GM21528 (cell line): ENCODE measurements around the gene CLPTM1L.
"Not testable (repeated sequence)": the region's sequence is repeated elsewhere in the genome, so short reads cannot be mapped to it uniquely, and the experiment has no call there.

Experiments used
- ATAC-seq: cut with Tn5 transposase; IDR thresholded peaks from one replicate; pipeline ENCODE4 v1.9.1; 2021; ENCODE audit warnings: mild to moderate bottlenecking, moderate library complexity; ENCODE audit not compliant: unreplicated experiment, low FRiP score

The CLPTM1L gene

DNA sequence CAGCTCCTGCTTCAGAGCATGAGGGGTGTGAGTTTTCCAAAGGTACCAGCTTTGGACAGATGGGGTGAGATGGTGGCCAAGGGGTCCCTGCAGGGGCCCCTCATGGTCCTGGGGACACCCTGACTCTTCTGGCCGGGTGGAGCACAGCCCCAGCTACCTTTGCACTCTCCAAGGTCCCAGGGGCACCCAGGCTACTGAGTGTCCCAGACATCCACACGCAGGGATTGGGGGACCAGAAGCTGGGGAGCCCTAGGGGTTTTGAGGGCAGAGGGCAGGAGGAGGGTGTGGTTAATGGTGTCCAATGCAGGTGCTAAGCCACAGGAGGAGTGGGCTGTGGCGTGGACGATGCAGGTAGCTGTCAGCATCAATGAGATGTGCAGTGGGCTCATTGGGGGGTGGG lies 16.0 kb upstream of the CLPTM1L start:
- ATAC-seq: no peak

DNA sequence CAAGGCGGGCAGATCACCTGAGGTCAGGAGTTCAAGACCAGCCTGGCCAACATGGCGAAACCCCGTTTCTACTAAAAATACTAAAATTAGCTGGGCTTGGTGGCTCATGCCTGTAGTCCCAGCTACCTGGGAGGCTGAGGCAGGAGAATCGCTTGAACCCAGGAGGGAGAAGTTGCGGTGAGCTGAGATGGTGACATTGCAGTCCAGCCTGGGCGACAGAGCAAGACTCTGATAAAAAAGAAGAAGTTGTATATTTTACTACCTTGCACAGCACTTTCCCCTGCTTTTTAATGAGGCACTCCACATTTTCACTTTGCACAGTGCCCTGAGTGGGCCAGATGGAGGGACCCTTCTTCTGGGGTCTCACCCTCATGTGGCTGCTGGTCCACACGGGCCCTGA lies 15.5 kb upstream of the CLPTM1L start:
- ATAC-seq: not testable (repeated sequence)

DNA sequence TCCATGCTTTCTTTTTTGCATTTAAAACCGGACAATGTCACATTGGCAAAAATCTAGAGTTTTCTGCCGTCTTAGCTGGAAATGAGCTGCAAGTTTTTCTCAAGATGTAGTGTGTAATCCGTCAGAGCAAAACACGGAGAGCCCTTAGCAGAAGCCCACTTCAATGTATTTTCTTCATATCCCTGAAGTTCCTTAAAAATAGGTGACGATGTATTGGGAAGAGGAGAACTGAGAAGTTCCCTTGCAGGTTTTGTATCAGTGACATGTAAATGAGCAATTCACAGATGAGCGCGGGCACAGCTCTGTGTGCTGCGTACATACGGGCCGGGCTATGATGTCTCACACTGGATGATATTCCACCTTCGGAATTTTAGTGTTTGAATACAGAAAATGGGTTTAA lies 14.8 kb upstream of the CLPTM1L start:
- ATAC-seq: no peak

DNA sequence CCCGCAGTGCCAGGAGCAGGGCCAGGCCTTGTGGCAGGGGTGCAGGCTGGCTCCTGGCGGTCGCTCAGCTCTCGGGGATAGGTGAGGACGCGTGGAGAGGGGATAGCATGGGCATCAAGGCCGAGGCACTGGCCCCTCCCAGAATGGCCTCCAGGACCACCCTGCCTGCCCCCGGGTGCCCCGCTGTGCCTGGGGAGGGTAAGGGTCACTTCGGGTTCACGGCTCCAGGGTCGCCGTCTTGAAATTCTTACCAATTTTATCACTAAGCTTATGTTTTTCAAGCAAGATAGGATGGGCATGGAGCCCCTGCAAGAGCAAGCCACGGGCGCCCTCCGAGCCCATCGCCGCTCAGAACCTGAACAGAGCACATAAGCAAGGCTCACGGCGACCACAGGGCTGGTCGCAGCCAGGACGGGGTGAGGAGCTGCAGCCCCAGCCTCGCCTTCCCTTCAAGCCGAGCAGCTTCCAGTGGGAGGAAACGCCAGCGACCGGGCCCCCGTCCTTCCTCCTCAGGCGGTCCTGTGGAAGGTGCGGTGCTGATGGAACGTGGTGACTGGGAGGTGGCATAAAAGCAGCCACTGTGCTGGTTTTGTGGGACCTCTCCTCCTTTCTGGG lies 14.2 kb upstream of the CLPTM1L start:
- ATAC-seq: no peak

DNA sequence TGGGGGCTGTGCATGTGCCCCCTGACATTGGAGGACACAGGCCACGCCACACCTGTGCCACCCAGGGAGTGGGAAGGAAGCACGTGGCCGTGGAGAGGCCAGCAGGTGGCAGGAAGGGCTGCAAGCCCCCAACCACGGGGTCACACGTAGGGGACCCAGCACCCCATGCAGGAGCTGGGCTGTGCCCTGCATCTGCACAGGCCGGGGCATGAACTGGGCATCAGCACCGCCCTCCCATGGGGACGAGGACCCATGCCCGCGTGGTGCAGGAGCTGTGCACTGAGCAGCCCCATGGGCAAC lies 13.8 kb upstream of the CLPTM1L start:
- ATAC-seq: no peak

DNA sequence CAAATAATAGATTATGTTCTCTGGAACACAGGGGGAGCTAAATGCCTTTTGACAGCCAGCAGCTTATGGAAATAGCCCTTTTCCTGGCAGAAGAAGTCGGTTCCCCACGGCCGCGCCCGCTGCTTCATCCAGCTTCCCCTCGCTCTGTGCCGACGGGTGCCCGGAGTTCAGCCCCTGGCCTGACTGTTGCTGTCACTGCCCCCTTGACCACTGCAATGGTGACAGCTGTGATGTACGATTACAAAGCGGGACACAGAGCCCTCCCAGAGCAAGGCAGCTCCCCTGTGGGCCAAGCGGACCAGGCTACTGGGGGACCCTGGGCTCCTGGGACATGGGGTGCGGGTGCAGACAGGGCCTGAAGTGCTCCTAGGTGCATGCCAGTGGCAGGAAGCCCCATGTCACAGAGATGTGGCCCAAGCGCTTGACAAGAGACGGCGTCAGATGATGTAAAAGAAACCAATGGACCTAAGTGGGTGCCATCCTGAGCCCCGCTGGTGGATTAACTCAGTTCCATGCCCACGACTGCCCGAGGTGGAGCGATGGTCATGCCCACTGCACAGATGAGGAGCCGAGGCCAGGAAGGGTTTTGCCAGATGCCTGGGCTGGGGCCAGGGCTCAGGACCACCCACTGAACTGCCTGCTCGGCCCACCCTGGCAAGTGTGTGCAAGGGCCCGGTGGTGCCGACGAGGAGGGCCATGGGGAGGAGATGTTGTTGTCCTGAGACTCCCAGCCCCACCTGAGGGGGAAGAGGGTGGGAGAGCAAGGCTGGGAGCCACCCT lies 13.2 kb upstream of the CLPTM1L start:
- ATAC-seq: no peak

DNA sequence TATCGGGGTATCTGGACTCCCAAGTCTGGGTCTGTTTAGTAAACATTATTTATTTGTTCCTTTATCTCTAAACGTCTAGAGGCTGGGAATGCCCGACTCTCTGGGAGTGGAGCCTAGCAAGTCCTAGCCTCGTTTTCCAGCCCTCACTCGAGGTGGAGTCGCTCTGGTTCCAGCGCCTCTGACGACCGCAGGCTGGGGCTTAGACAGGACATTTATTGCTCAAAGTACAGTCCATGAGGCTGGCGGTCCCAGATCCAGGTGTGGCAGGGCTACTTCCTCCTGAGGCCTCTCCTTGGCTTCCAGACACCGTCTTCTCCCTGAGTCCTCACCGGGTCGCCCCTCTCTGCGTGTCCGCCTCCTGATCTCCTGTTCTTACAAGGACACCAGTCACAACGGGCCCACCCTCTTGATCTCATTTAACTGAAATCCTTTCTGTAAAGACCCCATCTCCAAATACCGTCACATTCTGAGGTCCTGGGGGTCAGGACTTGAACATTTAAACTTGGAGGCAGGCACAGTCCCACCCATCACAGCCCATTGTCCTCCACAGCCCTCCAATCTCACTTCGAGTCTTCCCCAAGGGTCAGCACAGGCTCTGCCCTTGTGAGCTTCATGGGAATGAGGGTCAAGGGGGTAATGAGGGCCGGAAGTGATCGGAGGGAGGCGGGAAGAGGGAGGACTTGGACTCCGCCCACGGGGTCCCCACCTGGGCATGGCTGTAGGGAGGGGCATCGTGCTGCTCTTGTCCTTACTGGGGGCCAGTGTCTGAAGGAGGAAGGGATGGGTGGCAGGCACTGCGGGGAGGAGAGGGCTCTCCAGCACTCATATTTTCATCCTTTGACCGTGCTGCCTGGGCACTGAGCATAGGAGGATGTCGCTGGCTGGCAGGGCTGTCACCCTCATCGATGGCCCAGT lies 12.2 kb upstream of the CLPTM1L start:
- ATAC-seq: no peak

DNA sequence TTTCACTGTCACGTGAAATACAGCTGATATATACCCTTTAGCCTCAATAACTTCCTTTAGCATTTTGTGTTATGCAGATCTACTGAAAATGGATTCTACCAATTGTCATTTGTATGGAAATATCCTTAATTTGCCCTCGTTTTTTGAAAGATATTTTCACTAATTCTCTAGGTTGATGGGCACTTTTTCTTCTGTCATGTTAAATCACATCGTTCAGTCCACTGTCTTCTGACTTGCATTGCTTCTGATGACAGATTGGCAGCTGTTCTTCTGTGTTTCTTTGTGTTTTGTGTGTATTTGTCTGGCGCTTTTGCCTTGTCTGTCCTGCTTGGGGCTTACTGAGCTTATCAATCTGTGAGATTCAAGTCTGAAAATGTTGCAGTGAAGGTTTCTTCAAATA lies 9.7 kb upstream of the CLPTM1L start:
- no peak for ATAC-seq

DNA sequence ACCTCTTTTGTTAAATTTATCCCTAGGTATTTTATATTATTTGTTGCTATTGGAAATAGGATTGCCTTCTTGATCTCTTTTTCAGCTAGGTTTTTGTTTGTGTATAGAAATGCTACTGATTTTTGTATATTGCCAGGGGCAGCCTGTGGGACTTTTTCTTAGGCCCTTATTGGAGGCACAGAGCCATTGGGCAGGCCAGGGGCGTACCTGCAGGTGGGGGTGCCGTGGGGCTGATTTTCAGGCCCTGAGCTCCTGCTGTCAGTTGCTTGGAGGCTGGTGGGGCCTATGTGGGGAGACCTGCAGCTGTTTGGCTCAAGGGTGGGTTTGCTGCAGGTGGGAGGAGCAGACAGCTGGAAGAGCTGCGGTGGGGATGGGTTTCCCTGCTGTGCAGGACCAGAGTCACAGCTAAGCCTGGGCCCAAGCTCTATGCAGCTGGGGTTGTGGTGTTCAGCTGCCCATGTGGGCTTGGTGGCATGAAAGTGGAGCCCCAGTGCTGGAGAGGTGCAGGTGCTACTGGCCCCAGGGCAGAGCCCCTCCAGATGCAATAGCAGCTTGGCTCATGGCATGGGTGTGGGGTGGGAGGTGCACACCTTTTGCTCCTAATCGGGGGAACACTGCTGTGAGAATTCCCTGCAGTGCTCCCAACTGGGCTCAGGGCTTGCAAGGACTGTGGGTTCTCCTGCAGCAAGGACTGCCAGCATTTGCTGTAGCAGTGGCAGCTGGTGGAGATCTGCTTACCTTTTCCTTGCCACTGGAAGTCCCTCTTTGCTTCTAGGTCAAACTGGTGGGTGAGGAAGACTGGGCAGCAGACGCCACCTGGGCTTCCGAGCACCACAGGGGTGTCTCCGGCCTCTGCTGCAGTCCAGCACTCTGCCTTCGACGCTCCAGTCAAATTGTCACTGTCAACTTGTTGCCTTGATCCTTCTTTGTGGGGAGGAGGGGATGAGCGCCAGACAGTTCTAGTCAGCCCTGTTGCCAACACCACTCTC lies 7.6 kb upstream of the CLPTM1L start:
- no peak for ATAC-seq

DNA sequence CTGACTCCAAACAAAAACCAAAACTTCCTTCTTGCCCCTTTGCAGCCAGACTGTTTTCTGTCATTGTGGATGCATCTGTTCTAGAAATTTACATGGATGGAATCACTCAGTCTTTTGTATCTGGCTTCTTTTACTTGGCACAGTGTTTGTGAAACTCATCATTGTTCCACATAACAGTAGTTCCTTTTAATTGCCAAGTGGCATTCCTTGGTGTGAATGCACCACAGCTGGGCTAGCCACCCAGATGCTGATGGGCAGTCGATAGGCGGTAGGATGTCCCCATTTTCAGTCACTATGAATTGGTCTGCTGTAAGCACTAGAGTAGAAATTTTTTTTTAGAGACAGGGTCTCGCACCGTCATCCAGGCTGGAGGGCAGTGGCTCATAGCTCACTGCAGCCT lies 6.3 kb upstream of the CLPTM1L start:
- ATAC-seq: no peak

DNA sequence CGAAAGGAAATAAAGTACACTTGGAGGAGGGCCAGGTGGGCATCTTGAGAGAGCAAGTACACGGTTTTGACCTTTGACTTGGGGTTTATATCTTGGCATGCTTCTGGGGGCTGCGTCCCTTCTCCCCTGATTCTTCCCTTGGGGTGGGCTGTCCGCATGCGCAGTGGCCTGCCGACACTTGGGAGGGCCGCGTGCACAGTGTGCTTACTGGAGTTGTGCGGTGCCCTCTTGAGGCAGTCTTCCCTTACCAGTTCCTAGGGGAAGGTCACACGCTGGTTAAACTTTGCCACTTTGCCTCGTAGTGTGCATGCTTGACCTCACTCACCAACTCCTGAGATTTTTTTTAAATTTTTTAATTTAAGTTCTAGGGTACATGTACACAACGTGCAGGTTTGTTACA lies 4.3 kb upstream of the CLPTM1L start:
- ATAC-seq: no peak

DNA sequence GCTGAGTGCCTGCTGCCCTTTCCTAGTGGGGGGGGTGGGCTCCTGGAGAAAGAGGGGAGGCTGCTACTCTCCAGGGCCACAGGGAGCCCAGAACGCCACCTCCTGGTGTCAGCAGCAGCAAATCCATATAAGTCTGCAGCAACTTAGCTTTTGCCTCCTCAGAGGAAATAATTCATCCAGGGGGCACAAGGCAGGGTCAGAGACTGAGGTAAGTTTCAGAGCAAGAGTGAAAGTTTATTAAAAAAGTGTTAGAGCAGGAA lies 4.0 kb upstream of the CLPTM1L start:
- ATAC-seq: no peak

DNA sequence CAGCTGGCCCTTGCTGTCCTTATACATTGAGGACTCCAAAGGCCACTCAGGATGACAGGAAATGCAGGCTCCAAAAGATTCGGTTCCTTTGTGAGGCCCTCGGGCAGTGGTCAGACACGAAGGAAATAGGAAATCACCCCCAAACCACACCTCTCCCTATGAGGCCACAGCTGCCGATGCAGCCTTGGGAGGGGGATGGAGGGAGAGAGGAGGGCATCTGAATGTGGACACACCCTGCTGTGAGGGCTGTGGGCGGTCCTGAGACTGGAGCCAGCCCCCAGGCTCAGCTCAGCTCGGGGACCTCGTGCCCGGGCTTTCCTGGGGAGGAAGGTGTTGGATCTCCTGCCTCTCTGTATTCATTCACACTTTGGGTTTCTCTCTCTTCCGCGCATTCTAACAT lies 2.7 kb upstream of the CLPTM1L start:
- no peak for ATAC-seq

DNA sequence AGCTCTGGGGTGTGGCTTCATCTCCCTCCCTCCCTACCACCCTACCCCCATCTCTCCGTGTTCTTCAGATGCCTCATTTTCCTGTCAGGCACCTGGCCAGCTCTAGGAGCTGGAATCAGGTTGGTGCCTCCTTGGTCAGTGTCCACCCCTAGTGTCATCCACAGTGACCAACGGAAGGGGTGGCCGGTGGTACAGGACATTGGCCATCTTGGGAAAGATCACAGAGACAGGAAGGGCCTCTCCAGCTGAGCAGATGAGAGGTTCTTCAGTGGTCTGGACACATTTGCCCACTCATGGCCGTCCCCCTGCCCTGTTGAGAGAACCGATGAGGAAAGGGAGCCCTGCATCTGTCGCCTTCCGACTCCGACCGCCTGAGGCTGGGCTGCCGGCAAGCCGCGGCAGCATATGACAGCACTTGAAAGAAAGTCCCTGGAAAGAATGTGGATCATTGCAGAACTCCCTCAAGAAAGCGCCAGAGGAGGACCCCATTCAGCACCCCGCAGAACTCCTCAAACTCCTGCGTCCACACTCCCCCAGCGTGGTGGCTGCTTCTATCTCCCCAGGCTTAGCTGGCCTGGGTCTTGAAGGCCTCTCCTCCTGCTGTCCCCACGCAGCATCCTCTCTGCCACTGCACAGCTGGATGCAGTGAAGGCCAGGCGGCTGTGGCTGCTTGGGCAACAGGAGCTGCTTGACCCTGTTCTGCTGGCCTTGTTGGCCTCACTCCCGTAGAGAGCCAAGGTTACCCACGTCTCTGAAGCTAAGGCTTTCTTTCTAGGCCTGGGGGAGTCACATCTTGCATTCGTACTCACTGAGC lies 1.9 kb upstream of the CLPTM1L start:
- ATAC-seq: no peak

DNA sequence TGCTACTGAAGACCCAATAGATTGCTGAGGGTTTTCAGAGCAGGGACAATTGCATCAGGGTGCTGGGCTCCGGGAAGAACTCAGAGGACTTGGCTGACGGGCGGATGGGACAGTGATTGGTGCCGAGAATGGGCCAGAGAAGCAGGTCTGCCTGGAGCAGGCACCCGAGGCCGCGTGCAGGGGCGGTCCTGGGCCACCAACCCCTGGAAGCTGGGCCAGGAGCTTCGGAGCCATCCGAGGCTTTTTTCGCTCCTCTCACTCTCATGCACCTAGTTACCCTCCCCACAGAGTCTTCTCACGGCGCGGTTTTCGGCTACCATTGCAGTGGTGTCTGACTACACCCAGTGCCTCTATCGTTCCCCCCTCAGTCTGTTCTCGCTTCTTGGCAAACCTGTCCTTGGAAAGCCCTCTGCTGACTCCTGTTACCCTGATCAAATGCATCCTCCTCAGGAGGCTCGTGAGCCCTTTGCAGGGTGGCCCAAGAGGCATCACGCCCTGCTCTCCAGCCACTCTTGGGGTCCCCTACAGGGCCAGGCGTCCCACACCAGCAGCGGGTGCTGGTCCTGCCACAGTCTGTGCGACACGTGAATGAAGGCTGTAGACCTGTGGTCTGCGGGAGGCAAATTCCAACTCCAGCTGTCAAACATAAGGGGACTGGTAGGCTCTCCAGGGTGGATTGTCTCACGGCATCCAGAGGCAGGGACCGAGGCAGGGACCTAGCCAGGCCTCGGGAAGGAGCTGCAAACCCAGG lies 1.2 kb upstream of the CLPTM1L start:
- ATAC-seq: no peak

DNA sequence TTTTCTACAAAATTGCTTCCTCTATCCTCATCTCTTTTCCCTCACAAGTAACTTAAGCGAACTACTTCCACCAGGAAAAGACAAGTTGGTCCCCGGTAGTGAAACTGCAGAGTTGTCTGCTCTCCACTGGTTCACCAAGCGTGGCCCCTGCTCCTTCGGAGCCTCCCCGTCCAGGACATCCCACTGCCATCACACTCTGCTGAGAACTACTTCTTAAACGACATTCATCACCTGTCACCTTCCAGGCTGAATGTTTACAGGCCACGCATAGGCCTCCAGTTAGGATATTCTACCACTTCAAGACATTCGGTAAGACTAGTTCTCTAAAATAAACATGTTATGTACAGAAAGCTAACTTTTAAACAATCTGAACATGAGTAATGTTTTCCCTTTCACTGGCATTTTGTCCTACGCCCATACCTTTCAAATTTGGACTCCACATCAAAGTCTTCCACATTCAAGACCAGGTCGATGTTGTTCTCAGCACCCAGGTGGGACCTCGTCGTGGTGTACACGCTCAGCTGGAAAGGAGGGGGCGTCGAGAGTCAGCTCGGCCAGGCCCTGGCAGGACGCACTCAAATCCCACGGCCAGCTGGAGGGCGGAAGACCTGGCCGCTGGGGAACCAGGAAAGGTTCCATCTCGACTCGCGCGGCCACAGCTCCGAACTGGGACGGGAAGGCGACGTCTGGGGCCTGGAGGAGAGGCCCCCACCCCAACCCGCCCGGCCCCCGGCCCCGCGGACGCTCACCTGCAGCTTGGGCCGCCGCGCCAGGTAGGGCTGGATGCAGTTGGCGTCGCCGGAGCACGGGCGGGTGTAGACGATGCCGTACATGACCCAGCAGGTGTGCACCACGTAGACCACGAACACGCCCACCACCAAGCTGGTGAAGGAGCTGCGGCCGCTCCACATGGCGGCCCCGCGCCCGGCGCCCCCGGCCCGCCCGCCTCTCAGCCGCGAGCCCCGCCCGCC lies 683 bp downstream of the CLPTM1L start:
- peak; percentile 16 for ATAC-seq

DNA sequence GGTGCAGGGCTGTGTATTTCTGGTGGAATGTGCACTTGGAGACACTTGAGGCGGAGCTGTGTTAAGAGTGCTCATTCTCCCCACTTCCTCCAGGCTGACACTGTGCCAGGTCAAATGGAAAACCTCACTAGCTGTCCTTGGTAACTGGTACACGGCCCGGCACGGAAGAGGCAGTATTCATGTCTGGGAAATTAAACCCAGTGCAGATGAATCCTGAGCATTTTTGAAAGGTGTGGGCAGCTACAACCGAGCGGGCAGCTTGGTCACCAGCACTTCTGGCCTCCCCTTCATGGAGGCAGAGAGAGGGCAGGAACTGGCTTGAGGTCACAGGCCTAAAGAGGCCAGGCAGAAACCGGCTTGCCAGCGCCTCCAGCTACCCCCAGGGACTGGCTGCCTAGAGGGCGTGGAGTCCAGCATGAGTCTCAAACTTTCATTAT lies 1.6 kb downstream of the CLPTM1L start:
- no peak for ATAC-seq

DNA sequence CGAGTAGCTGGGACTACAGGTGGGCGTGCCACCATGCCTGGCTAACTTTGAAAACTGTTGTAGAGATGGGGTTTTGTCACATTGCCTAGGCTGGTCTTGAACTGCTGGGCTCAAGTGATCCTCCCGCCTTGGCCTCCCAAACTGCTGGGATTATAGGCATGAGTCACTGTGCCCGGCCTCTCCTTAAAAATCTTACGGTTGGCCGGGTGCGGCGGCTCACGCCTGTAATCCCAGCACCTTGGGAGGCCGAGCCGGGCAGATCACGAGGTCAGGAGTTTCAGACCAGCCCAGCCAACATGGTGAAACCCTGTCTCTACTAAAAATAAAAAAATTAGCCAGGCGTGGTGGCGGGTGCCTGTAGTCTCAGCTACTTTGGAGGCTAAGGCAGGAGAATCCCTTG lies 2.2 kb downstream of the CLPTM1L start:
- ATAC-seq: not testable (repeated sequence)
